HG02973 (cell line): Measurements from ENCODE around the gene EML2.
"Not testable (repeated sequence)": the region's sequence is repeated elsewhere in the genome, so short reads cannot be mapped to it uniquely, and the experiment has no call there.

Source experiments
- ATAC-seq: cut with Tn5 transposase; IDR thresholded peaks from one replicate; pipeline ENCODE4 v1.9.1; 2021; ENCODE audit warnings: moderate library complexity; ENCODE audit not compliant: unreplicated experiment

Gene EML2

GRCh38 chr19:45616704-45617017 is 22.5 kb downstream of the EML2 start:
- no peak for ATAC-seq

GRCh38 chr19:45615795-45616703 is 23.1 kb downstream of the EML2 start:
- no peak for ATAC-seq

GRCh38 chr19:45615056-45615455 is 24.1 kb downstream of the EML2 start:
- not testable (repeated sequence) for ATAC-seq

- peak; percentile 50 for ATAC-seq
Measured at GRCh38 chr19:45613926-45614725, 25.1 kb downstream of the EML2 start.

GRCh38 chr19:45608948-45609347 is 30.2 kb downstream of the EML2 start:
- no peak for ATAC-seq

GRCh38 chr19:45607071-45608029 is 31.8 kb downstream of the EML2 start:
- no peak for ATAC-seq

GRCh38 chr19:45601524-45602374 is 37.4 kb downstream of the EML2 start, which contains the start of gene GPR4:
TSS of gene GPR4 (minus strand) at chr19:45602212. CDS start at chr19:45591866, 10,346 bp downstream.
- ATAC-seq, result no peak

GRCh38 chr19:45601115-45601514 is 38.1 kb downstream of the EML2 start:
- no peak for ATAC-seq

- no peak for ATAC-seq
Measured at GRCh38 chr19:45600340-45600885, 38.8 kb downstream of the EML2 start.

- ATAC-seq, result no peak
Measured at GRCh38 chr19:45599286-45599685, 39.9 kb downstream of the EML2 start.

- no peak for ATAC-seq
Measured at GRCh38 chr19:45598267-45599001, 40.8 kb downstream of the EML2 start.

- ATAC-seq, result no peak
Measured at GRCh38 chr19:45597425-45598111, 41.6 kb downstream of the EML2 start.

GRCh38 chr19:45595814-45596213 is 43.4 kb downstream of the EML2 start:
- no peak for ATAC-seq

- no peak for ATAC-seq
Measured at GRCh38 chr19:45593520-45593919, 45.7 kb downstream of the EML2 start.

- no peak for ATAC-seq
Measured at GRCh38 chr19:45592366-45592765, 46.8 kb downstream of the EML2 start.

- ATAC-seq, result no peak
Measured at GRCh38 chr19:45591638-45592005, 47.6 kb downstream of the EML2 start.

GRCh38 chr19:45591004-45591637 is 48.1 kb downstream of the EML2 start:
- ATAC-seq, result no peak
